ENCODE measurements around the gene CHST7.

DNA sequence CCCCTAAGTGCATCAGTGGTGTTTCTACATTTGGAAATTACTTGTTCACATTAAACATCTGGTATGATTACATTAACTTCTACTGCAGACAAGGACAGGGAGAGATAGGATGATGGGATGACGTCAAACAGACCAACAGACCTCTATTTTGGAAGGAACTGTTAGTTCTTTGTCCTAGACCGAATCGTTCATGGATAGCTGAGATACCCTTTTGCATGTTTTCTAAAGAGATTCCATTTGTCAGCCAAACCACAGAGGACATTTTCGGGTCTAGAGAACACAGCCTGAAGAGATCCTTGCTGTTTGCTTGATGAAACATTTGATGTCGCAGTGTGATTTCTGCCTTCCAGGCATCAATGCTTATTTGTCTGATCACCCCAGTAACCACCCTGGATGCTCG lies 27.7 kb downstream of the CHST7 start:
- TF ChIP-seq ATF3 (IDR thresholded peaks at IDR 0.05) (no peak), JUND (IDR thresholded peaks at IDR 0.05) (no peak), POLR2AphosphoS5 (IDR thresholded peaks at IDR 0.05; ENCODE audit: low read depth, low read length) (no peak)
- TF ChIP-seq, protein P1, sequence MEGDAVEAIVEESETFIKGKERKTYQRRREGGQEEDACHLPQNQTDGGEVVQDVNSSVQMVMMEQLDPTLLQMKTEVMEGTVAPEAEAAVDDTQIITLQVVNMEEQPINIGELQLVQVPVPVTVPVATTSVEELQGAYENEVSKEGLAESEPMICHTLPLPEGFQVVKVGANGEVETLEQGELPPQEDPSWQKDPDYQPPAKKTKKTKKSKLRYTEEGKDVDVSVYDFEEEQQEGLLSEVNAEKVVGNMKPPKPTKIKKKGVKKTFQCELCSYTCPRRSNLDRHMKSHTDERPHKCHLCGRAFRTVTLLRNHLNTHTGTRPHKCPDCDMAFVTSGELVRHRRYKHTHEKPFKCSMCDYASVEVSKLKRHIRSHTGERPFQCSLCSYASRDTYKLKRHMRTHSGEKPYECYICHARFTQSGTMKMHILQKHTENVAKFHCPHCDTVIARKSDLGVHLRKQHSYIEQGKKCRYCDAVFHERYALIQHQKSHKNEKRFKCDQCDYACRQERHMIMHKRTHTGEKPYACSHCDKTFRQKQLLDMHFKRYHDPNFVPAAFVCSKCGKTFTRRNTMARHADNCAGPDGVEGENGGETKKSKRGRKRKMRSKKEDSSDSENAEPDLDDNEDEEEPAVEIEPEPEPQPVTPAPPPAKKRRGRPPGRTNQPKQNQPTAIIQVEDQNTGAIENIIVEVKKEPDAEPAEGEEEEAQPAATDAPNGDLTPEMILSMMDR (IDR thresholded peaks at IDR 0.05 in 2 of 3, conservative IDR thresholded peaks at IDR 0.05 in 1 of 3; ENCODE audit: borderline replicate concordance in 1 of 3, insufficient read depth in 1 of 3, low read depth in 2 of 3, low read length in 2 of 3) = no peak
- TF ChIP-seq, protein P2, sequence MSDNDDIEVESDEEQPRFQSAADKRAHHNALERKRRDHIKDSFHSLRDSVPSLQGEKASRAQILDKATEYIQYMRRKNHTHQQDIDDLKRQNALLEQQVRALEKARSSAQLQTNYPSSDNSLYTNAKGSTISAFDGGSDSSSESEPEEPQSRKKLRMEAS (IDR thresholded peaks at IDR 0.05) = no peak

Measured in HCT116 (cell line).